Measurements from ENCODE around the gene CPTP.

DNA sequence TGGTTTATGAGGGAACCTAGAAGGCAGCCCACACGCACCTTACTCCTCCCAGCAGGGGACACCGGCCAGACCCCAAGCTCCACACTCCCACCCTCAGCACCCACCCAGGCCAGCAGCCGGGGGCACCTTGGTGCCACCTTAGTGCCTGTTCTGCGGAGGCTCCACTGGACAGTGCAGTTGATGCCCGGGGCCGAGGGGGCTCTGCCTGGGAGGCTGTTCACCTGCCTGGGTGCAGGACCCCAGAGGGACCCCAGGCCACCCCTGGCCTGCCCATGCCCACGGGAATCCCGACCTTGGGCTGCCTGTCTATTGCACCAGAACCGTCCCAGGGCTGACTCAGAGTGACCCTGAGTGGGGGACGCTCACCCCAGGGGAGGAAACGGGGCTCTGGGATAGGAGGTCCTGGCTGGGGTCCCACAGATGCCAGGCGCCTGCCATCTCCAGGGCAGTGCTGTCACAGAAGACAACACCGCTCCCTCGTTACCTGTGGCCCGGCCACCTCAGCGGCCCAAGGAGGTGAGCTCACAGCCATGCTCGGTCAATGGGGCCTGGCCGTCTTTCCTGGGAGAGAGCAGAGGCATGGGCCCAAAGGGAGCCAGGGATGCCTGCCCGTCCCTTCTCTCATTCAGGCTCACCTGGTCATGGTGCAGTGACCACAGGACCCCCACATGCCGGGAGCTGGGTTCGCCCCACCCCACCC lies 43.7 kb upstream of the CPTP start:
- no peak for TF ChIP-seq YY1 (IDR thresholded peaks at IDR 0.05; ENCODE audit: low read depth)
- no peak for TF ChIP-seq TEAD4 (IDR thresholded peaks at IDR 0.05)
- TF ChIP-seq CEBPB (IDR thresholded peaks at IDR 0.05) = no peak
- TF ChIP-seq EP300 (IDR thresholded peaks at IDR 0.05; ENCODE audit: borderline replicate concordance) = no peak
- TF ChIP-seq USF1 (IDR thresholded peaks at IDR 0.05) = no peak

All from Ishikawa (cell line).